Measurements from ENCODE around the gene WNK2. TPM values are rescaled to one million over a fixed set of nuclear protein-coding genes. Genes with fewer than 3 reads are reported as not detected.

Gene WNK2
- total and polyA plus RNA-seq, 2 of the 4 experiments (the other 2 are of a cell fraction), result not detected

DNA sequence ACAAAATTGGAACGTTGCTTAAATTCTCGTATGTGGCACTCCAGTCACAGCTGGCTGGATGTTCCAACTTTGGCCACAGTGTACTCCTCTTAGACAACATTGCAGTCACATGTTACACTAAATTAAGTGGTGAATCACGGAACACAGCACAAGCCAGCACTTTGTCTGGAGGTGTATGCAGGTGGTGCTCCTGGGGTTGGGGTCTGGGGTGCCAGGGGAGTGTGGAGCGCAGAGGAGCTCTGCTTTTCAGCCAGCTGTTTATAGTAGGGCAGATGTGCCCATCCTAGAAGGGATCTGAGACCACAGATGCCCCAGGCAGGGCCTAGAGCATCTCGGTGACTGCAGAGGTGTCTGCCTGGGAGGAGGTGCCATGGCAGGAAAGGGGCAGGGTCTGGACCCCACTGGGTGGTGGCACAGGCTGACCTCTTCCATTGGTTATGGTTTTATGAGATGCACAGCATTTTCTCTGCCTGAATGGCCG, 82.6 kb downstream of the WNK2 start:
- H2AK5ac ChIP-seq (ENCODE audit: low read depth, low read length), result no peak overlapping the region
- POLR2A ChIA-PET (ENCODE audit: unreplicated experiment), result no interaction called here
- H3K4ac ChIP-seq (ENCODE audit: low read depth, low read length), result no peak overlapping the region
- no peak overlapping the region for H4K5ac ChIP-seq (ENCODE audit: low read depth, low read length)
- DNase-seq, result no peak
- no peak overlapping the region for H2BK20ac ChIP-seq (ENCODE audit: low read depth, low read length)
- no peaks in the 10 kb centered on the region; the same call in 1 of the 2 replicates for H4K20me1 ChIP-seq (ENCODE audit: insufficient read depth, low read length)
- dilution Hi-C loops (cut with HindIII; ENCODE audit: low sequenced_read_pairs, unreplicated experiment), result no loop called here
- no peak overlapping the region for H3K23ac ChIP-seq (ENCODE audit: low read depth, low read length)
- no peak overlapping the region for H4K8ac ChIP-seq (ENCODE audit: low read depth in 2 of 2, low read length in 2 of 2)
- no peak overlapping the region for H2BK120ac ChIP-seq (ENCODE audit: low read depth, low read length)
- H3K27me3 ChIP-seq (ENCODE audit: control insufficient read depth, insufficient read depth, low read length), result peaks cover 8% of the 10 kb centered on the region; the same call in 1 of the 2 replicates
- no peak overlapping the region for H2BK15ac ChIP-seq (ENCODE audit: low read depth, low read length)
- intact Hi-C loops (cut with micrococcal nuclease), result no loop called here
- no peak overlapping the region for H2AFZ ChIP-seq (replicated peaks; ENCODE audit: low read length, poor library complexity)
- H3K56ac ChIP-seq (ENCODE audit: extremely low read depth, insufficient read depth, low read length), result no peak overlapping the region
- H3K9me1 ChIP-seq (ENCODE audit: insufficient read depth, low read length), result no peaks in the 10 kb centered on the region
- no peak overlapping the region for H3K14ac ChIP-seq (replicated peaks; ENCODE audit: low read depth, low read length)
- H2BK5ac ChIP-seq (ENCODE audit: low read depth, low read length, poor library complexity, severe bottlenecking), result no peak overlapping the region
- H3K18ac ChIP-seq (ENCODE audit: low read depth, low read length), result no peak overlapping the region
- H3K4me2 ChIP-seq (ENCODE audit: low read depth, low read length), result no peak overlapping the region
- CTCF ChIA-PET, result no interaction called here
- in situ Hi-C loops (cut with MboI; ENCODE audit: low sequenced_read_pairs), result no loop called here
- ATAC-seq (ENCODE audit: low read depth), result no peak
- H3K27ac ChIP-seq (ENCODE audit: insufficient read depth, low read length), result no peak overlapping the region
- WGBS, 2 experiments (ENCODE audit: extremely low coverage in 2 of 2, insufficient read length in 1 of 2), result 48% methylated on average over 3 of the region's 6 CpGs; no CpG with 5 or more reads in 1 of the 2 experiments
- no peaks in the 10 kb centered on the region for H3K36me3 ChIP-seq (ENCODE audit: control insufficient read depth, insufficient read depth, low read length)
- H3K4me3 ChIP-seq (ENCODE audit: insufficient read depth, low read depth, low read length), result no peak overlapping the region
- H4K91ac ChIP-seq (ENCODE audit: insufficient read depth, low read depth, low read length), result no peak overlapping the region
- no peak overlapping the region for H2AK9ac ChIP-seq (replicated peaks; ENCODE audit: low read depth, low read length, poor library complexity)
- no peaks in the 10 kb centered on the region for H3K79me1 ChIP-seq (ENCODE audit: low read depth in 1 of 2, low read length in 2 of 2)
- no TSS peak for BruUV-seq (replicated peaks)
- TF ChIP-seq RFX5 (IDR thresholded peaks at IDR 0.05; ENCODE audit: low read depth, low read length), result no peak
- no peak for TF ChIP-seq POLR2A (IDR thresholded peaks at IDR 0.05; ENCODE audit: low read depth, low read length)
- TF ChIP-seq BHLHE40 (IDR thresholded peaks at IDR 0.05; ENCODE audit: low read depth, low read length), result no peak
- TF ChIP-seq NFE2L2 (IDR thresholded peaks at IDR 0.05; ENCODE audit: low read depth, low read length), result no peak
- TF ChIP-seq CHD1 (IDR thresholded peaks at IDR 0.05; ENCODE audit: low read depth, low read length), result no peak
- no peak for TF ChIP-seq MAZ (IDR thresholded peaks at IDR 0.05; ENCODE audit: borderline replicate concordance, low read depth, low read length)
- no peak for TF ChIP-seq ELK1 (IDR thresholded peaks at IDR 0.05; ENCODE audit: borderline replicate concordance, low read depth, low read length)
- TF ChIP-seq MXI1 (IDR thresholded peaks at IDR 0.05; ENCODE audit: borderline replicate concordance, low read depth, low read length), result no peak
- H3K9me3 ChIP-seq (ENCODE audit: control insufficient read depth, insufficient read depth, low read length), result no peaks in the 10 kb centered on the region
- H3K4me1 ChIP-seq (ENCODE audit: control insufficient read depth, insufficient read depth, low read length), result no peaks in the 10 kb centered on the region
- H3K9ac ChIP-seq (ENCODE audit: low read depth, low read length), result no peak overlapping the region

Data from IMR-90 (cell line).